Prostate gland (tissue), 2 donors: ENCODE data around the gene KCNN3. TPM values are rescaled to one million over a fixed set of nuclear protein-coding genes. Genes with fewer than 3 reads are reported as not detected.

Experiments
- DNase-seq: peaks from one replicate; pipeline ENCODE4 v3.0.0-alpha.2; 2019; ENCODE audit warnings: low spot score
- H3K27ac ChIP-seq, 2 donors: fragments of 200-600 bp; sonication (generic); 2 replicates each; pipeline ENCODE4 v1.5.1; 2017 to 2019
- H3K27me3 ChIP-seq: fragments of 200-600 bp; sonication (generic); replicated peaks from 2 replicates; pipeline ENCODE4 v1.5.1; 2019; ENCODE audit not compliant: insufficient read depth
- H3K36me3 ChIP-seq, 2 donors: fragments of 200-600 bp; sonication (generic); 1 replicate in 1 of 2; 2 replicates in 1 of 2; pipeline versions ENCODE4 v1.5.1 to v1.8.1; 2017 to 2019
- H3K4me1 ChIP-seq: fragments of 200-600 bp; sonication (generic); replicated peaks from 2 replicates; pipeline ENCODE4 v1.5.1; 2019
- H3K4me3 ChIP-seq, 2 donors: fragments of 200-600 bp; sonication (generic); 2 replicates each; pipeline ENCODE4 v1.5.1; 2017 to 2019
- H3K9me3 ChIP-seq: fragments of 200-600 bp; sonication (generic); 2 replicates; pipeline ENCODE4 v1.5.1; 2017
- CTCF ChIP-seq, 4 experiments: fragments of 200-600 bp in 2 of 4; fragments of 450-650 bp in 2 of 4; sonication (generic) in 2 of 4; IDR thresholded peaks; 1 replicate in 3 of 4; 2 replicates in 1 of 4; pipeline ENCODE4 v1.5.1; 2016 to 2019; ENCODE audit warnings: antibody characterized with exemption in 4 of 4, mild to moderate bottlenecking in 2 of 4, moderate library complexity in 2 of 4
- POLR2A ChIP-seq: fragments of 450-650 bp; IDR thresholded peaks from one replicate; pipeline ENCODE4 v1.6.1; 2016; ENCODE audit warnings: antibody characterized with exemption, mild to moderate bottlenecking
- POLR2AphosphoS5 ChIP-seq: sonication (generic); formaldehyde crosslinking; IDR thresholded peaks from one replicate; pipeline ENCODE4 v1.6.1; 2017; ENCODE audit warnings: antibody characterized with exemption
- WGBS: methylation state at CpG from one replicate; pipeline ENCODE4 v1.1.5; 2018; 5-methylcytosine and 5-hydroxymethylcytosine counted together
- intact Hi-C: fragments of 100-400 bp; cut with DNase I; formaldehyde crosslinking; loops from one replicate; pipeline ENCODE4 v1.14.2; 2022
- total RNA-seq, 2 donors: library from RNA; depleted of rRNA; stranded (reverse); fragments of >200 nt; gene quantifications; one replicate each; pipeline ENCODE4 v1.1.0, GENCODE V29; 2016

The KCNN3 gene
- total RNA-seq, 2 donors from 2014 or later, result 1.2 to 3.0 TPM

- no peak overlapping the region for H3K4me3 ChIP-seq
- no peak overlapping the region for H3K27ac ChIP-seq
- H3K4me1 ChIP-seq, result no peaks in the 10 kb centered on the region
- intact Hi-C loops, result no loop called here
- TF ChIP-seq CTCF (IDR thresholded peaks at IDR 0.05) (no peak), POLR2AphosphoS5 (no peak), POLR2A (no peak)
- H3K36me3 ChIP-seq, result no peaks in the 10 kb centered on the region
- no peak for DNase-seq
- H3K9me3 ChIP-seq, result no peaks in the 10 kb centered on the region
- no peaks in the 10 kb centered on the region for H3K27me3 ChIP-seq
- 33% methylated on average over 2 of the region's 2 CpGs for WGBS
Measured at GRCh38 chr1:154661110-154661509, 209.0 kb downstream of the KCNN3 start.

- H3K9me3 ChIP-seq, result no peaks in the 10 kb centered on the region
- H3K36me3 ChIP-seq, result no peaks in the 10 kb centered on the region
- H3K4me3 ChIP-seq, result no peak overlapping the region
- 74% methylated on average over 3 of the region's 3 CpGs for WGBS
- TF ChIP-seq CTCF (IDR thresholded peaks at IDR 0.05), result no peak
- TF ChIP-seq POLR2A, result no peak
- TF ChIP-seq POLR2AphosphoS5, result no peak
- no peaks in the 10 kb centered on the region for H3K4me1 ChIP-seq
- no peak overlapping the region for H3K27ac ChIP-seq
- no peak for DNase-seq
- H3K27me3 ChIP-seq, result no peaks in the 10 kb centered on the region
- intact Hi-C loops, result no loop called here
Measured at GRCh38 chr1:154659823-154660592, 210.1 kb downstream of the KCNN3 start.

- intact Hi-C loops, result no loop called here
- Histone ChIP-seq H3K27me3 (no peaks in the 10 kb centered on the region), H3K4me3 (no peak overlapping the region), H3K4me1 (no peaks in the 10 kb centered on the region), H3K27ac (no peak overlapping the region), H3K9me3 (no peaks in the 10 kb centered on the region), H3K36me3 (no peaks in the 10 kb centered on the region)
- TF ChIP-seq POLR2AphosphoS5 (no peak), CTCF (IDR thresholded peaks at IDR 0.05) (no peak), POLR2A (no peak)
- no peak for DNase-seq
- 28% methylated on average over 2 of the region's 2 CpGs for WGBS
Measured at GRCh38 chr1:154657556-154657955, 212.5 kb downstream of the KCNN3 start.

GRCh38 chr1:154652893-154653292 is 217.2 kb downstream of the KCNN3 start:
- Histone ChIP-seq H3K4me1 (no peaks in the 10 kb centered on the region), H3K36me3 (no peaks in the 10 kb centered on the region), H3K4me3 (no peak overlapping the region), H3K9me3 (no peaks in the 10 kb centered on the region), H3K27me3 (no peaks in the 10 kb centered on the region), H3K27ac (no peak overlapping the region)
- no peak for TF ChIP-seq CTCF (IDR thresholded peaks at IDR 0.05)
- no peak for TF ChIP-seq POLR2AphosphoS5
- TF ChIP-seq POLR2A, result no peak
- intact Hi-C loops, result no loop called here
- no peak for DNase-seq

Other genes with a start within 250 kb of the KCNN3 start
- 10 to 100 TPM; 23.2 to 26.2 TPM for gene PMVK, start 66.4 kb upstream of the KCNN3 start, total RNA-seq
- gene PBXIP1, start 85.8 kb upstream of the KCNN3 start, total RNA-seq, result 100 to 1,000 TPM; 113 to 140 TPM
- 10 to 100 TPM; 44.1 to 44.6 TPM for gene PYGO2, start 91.5 kb upstream of the KCNN3 start, total RNA-seq
- gene SHC1, start 100.5 kb upstream of the KCNN3 start, total RNA-seq, result 10 to 100 TPM; 85.0 to 97.2 TPM
- gene CKS1B, start 104.4 kb upstream of the KCNN3 start, total RNA-seq, result 10 to 100 TPM; 33.5 to 47.5 TPM
- 10 to 100 TPM; 31.5 to 35.3 TPM for gene FLAD1, start 113.1 kb upstream of the KCNN3 start, total RNA-seq
- gene LENEP, start 123.3 kb upstream of the KCNN3 start, total RNA-seq, result not detected
- gene ZBTB7B, start 132.5 kb upstream of the KCNN3 start, total RNA-seq, result 100 to 1,000 TPM in 1 of 2 donors, 10 to 100 TPM in 1; 60.0 to 103 TPM
- 1 to 10 TPM; 2.3 to 5.3 TPM for gene DCST2, start 163.5 kb upstream of the KCNN3 start, total RNA-seq
- under 1 TPM in 1 of 2 donors, not detected in 1; 0.51 TPM for gene DCST1, start 163.5 kb upstream of the KCNN3 start, total RNA-seq
- gene ADAM15, start 181.0 kb upstream of the KCNN3 start, total RNA-seq, result 100 to 1,000 TPM in 1 of 2 donors, 10 to 100 TPM in 1; 72.5 to 138 TPM
- 10 to 100 TPM; 10.3 to 23.4 TPM for gene EFNA4, start 193.5 kb upstream of the KCNN3 start, total RNA-seq
- 1 to 10 TPM; 5.9 to 8.4 TPM for gene EFNA3, start 208.6 kb upstream of the KCNN3 start, total RNA-seq